Sigmoid colon (tissue), 7 donors: ENCODE measurements around the gene POU6F2. TPM values are rescaled to one million over a fixed set of nuclear protein-coding genes. Genes with fewer than 3 reads are reported as not detected.

Source experiments
- DNase-seq: peaks from one replicate; pipeline ENCODE4 v3.0.0-alpha.2; 2019
- H3K27ac ChIP-seq, 4 donors: fragments of 200-600 bp; sonication (generic); one replicate each; pipeline ENCODE4 v1.5.1; 2016 to 2019; ENCODE audit warnings: mild to moderate bottlenecking in 1 of 4
- H3K27me3 ChIP-seq, 3 donors: fragments of 200-600 bp; sonication (generic); one replicate each; pipeline ENCODE4 v1.5.1; 2019; ENCODE audit warnings: mild to moderate bottlenecking in 1 of 3
- H3K36me3 ChIP-seq, 4 donors: fragments of 200-600 bp; sonication (generic); one replicate each; pipeline ENCODE4 v1.5.1; 2016 to 2019
- H3K4me1 ChIP-seq, 4 donors: fragments of 200-600 bp; sonication (generic); one replicate each; pipeline ENCODE4 v1.5.1; 2017 to 2019
- H3K4me3 ChIP-seq, 4 donors: fragments of 200-600 bp; sonication (generic); one replicate each; pipeline ENCODE4 v1.5.1; 2017 to 2019; ENCODE audit warnings: mild to moderate bottlenecking in 2 of 4, moderate library complexity in 1 of 4
- H3K9me3 ChIP-seq, 4 donors: fragments of 200-600 bp in 3 of 4; sonication (generic) in 3 of 4; one replicate each; pipeline versions ENCODE4 v1.5.1 to v1.6.1; 2013 to 2019
- EP300 ChIP-seq, 4 donors: sonication (generic); formaldehyde crosslinking; IDR thresholded peaks; one replicate each; pipeline ENCODE4 v1.6.1; 2017; ENCODE audit warnings: antibody characterized with exemption in 4 of 4
- POLR2A ChIP-seq, 2 donors: fragments of 450-650 bp; IDR thresholded peaks; one replicate each; pipeline ENCODE4 v1.6.1; 2016; ENCODE audit warnings: antibody characterized with exemption in 2 of 2, mild to moderate bottlenecking in 2 of 2, moderate library complexity in 2 of 2
- POLR2AphosphoS5 ChIP-seq, 4 donors: sonication (generic); formaldehyde crosslinking; IDR thresholded peaks; one replicate each; pipeline ENCODE4 v1.6.1; 2017; ENCODE audit warnings: antibody characterized with exemption in 4 of 4
- WGBS, 2 donors: extraction: QIAGEN DNeasy Blood & Tissue Kit; methylation state at CpG; one replicate each; pipeline ENCODE4 v1.1.7; 2013; 5-methylcytosine and 5-hydroxymethylcytosine counted together
- intact Hi-C: fragments of 100-400 bp; cut with DNase I; formaldehyde crosslinking; loops from one replicate; pipeline ENCODE4 v1.15.1; 2023
- polyA plus RNA-seq, 3 donors: library from polyadenylated mRNA; stranded (reverse); fragments of 200-250 nt; gene quantifications; one replicate each; pipeline ENCODE4 v1.2.3, GENCODE V29; 2013
- total RNA-seq, 4 donors: library from RNA; depleted of rRNA; stranded (reverse); fragments of >200 nt; gene quantifications; one replicate each; pipeline ENCODE4 v1.1.0, GENCODE V29; 2016
- TF ChIP-seq, protein P1 (sequence below), 4 experiments: fragments of 450-650 bp in 3 of 4; fragments of 200-600 bp in 1 of 4; IDR thresholded peaks; one replicate each; pipeline ENCODE4 v1.5.1; 2016 to 2019; ENCODE audit warnings: antibody characterized with exemption in 4 of 4, mild to moderate bottlenecking in 3 of 4, moderate library complexity in 2 of 4
- donor health status: healthy with polysubstance abuse.
- donor health status: Bipolar disorder and iron deficiency.
- donor health status: healthy.

The POU6F2 gene
- total and polyA plus RNA-seq, 7 donors, result 0.04 TPM; not detected in 6

DNA sequence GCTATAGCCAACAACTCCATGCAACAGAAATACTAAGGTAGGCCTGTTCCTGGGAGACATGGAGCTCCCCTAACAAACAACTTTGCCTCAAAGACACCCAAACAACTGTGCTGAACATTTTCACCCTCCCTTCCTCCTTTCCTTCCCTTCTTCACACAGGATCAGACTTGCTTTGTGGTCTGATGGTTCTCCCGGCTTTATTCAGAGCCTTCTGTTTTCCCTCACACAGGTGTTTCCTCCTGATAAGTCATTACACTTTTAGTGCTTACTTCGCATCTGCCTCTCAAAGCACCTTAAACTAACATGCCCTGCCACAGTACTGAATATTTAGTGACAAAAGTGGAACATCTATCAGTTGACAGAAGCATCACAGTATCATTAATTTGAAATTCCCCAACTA is 532.2 kb downstream of the POU6F2 start:
- Histone ChIP-seq H3K4me1 (no peaks in the 10 kb centered on the region), H3K9me3 (no peaks in the 10 kb centered on the region), H3K4me3 (no peak overlapping the region), H3K27ac (no peak overlapping the region), H3K27me3 (no peaks in the 10 kb centered on the region), H3K36me3 (no peaks in the 10 kb centered on the region)
- 55 to 80% methylated on average over 2 of the region's 2 CpGs for WGBS, 2 donors
- intact Hi-C loops, result no loop called here
- TF ChIP-seq EP300 (IDR thresholded peaks at IDR 0.05) (no peak), POLR2A (IDR thresholded peaks at IDR 0.05) (no peak), POLR2AphosphoS5 (IDR thresholded peaks at IDR 0.05) (no peak)
- TF ChIP-seq, protein P1, sequence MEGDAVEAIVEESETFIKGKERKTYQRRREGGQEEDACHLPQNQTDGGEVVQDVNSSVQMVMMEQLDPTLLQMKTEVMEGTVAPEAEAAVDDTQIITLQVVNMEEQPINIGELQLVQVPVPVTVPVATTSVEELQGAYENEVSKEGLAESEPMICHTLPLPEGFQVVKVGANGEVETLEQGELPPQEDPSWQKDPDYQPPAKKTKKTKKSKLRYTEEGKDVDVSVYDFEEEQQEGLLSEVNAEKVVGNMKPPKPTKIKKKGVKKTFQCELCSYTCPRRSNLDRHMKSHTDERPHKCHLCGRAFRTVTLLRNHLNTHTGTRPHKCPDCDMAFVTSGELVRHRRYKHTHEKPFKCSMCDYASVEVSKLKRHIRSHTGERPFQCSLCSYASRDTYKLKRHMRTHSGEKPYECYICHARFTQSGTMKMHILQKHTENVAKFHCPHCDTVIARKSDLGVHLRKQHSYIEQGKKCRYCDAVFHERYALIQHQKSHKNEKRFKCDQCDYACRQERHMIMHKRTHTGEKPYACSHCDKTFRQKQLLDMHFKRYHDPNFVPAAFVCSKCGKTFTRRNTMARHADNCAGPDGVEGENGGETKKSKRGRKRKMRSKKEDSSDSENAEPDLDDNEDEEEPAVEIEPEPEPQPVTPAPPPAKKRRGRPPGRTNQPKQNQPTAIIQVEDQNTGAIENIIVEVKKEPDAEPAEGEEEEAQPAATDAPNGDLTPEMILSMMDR (IDR thresholded peaks at IDR 0.05), result no peak
- DNase-seq, result no peak

DNA sequence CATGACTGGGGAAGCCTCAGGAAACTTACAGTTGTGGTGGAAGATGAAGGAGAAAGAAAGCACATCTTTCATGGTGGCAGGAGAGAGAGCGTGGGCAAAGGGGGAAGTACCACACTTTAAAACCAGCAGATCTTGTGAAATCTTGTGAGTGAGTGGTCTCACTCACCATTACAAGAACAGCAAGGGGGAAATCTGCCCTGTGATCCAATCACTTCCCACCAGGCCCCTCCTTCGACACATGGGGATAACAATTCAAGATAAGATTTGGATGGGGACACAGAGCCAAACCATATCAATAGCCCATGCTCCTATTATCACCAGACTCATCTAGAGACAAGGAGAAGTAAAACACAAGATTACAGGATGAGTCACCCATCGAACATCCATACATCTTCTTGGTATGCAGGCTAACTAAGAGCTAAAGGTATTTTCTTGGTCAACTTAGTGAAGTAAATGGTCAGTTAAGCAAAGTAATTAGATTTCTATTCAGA is 533.2 kb downstream of the POU6F2 start:
- Histone ChIP-seq H3K4me1 (no peaks in the 10 kb centered on the region), H3K27ac (no peak overlapping the region), H3K27me3 (no peaks in the 10 kb centered on the region), H3K4me3 (no peak overlapping the region), H3K36me3 (no peaks in the 10 kb centered on the region), H3K9me3 (no peaks in the 10 kb centered on the region)
- TF ChIP-seq, protein P1 (IDR thresholded peaks at IDR 0.05), result no peak
- no peak for TF ChIP-seq POLR2A (IDR thresholded peaks at IDR 0.05)
- TF ChIP-seq EP300 (IDR thresholded peaks at IDR 0.05), result no peak
- TF ChIP-seq POLR2AphosphoS5 (IDR thresholded peaks at IDR 0.05), result no peak
- no peak for DNase-seq
- 79 to 91% methylated on average over 3 of the region's 3 CpGs for WGBS, 2 donors
- intact Hi-C loops, result no loop called here

DNA sequence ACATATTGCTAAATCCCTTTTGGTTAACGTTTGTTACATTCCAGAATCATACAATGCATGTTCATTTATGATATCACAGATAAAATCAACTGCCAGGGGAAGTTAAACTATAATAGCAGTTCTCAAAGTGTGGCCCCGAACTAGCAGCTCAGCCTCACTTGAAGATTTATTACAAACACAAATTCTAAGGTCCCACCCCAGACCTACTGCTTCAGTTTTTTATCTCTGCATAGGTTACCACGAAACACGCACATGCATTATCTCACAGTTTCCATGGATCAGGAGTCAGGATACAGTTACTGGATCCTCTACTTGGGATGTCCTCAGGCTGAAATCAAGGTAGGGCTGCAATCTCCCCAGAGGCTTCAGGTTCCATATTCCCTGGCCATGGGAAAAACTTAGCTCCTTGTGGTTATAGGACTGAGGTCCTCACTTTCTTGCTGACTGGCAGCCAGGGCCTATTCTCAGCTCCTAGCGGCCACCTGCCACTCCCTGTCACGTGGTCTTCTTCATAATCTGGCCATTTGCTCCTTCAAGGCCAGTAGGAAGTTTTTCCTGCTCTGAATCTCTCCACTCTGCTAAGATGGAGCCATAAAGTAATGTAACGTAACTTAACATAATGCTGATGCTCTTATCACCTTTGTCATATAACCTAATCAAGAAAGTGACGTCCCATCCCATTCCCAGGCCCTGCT is 538.0 kb downstream of the POU6F2 start:
- Histone ChIP-seq H3K9me3 (no peaks in the 10 kb centered on the region), H3K4me1 (no peaks in the 10 kb centered on the region), H3K4me3 (no peak overlapping the region), H3K36me3 (no peaks in the 10 kb centered on the region), H3K27ac (no peak overlapping the region), H3K27me3 (no peaks in the 10 kb centered on the region)
- DNase-seq, result no peak
- 52 to 78% methylated on average over 8 of the region's 8 CpGs for WGBS, 2 donors
- TF ChIP-seq, protein P1 (IDR thresholded peaks at IDR 0.05), result no peak
- TF ChIP-seq POLR2AphosphoS5 (IDR thresholded peaks at IDR 0.05) (no peak), EP300 (IDR thresholded peaks at IDR 0.05) (no peak), POLR2A (IDR thresholded peaks at IDR 0.05) (no peak)
- intact Hi-C loops, result no loop called here

DNA sequence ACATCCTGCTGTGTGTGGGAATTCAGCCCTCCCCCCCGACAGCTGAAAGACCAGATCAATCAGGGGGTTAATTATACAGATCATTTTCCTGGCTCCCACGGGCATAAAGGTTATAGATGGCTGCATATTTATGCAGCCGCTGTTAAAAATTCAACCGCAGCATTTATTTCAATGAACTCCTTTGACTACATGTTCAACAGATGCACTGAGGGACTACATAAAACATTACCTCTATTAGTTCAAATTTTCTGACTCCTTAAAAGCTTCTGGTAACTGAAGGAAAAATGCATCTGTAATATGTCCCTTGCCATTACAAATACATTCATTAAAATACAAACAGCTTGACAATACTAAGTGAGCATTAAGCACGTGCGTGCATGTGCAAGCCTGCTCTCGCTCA is 538.8 kb downstream of the POU6F2 start:
- H3K4me1 ChIP-seq, result no peaks in the 10 kb centered on the region
- 86 to 87% methylated on average over 7 of the region's 7 CpGs for WGBS, 2 donors
- TF ChIP-seq POLR2AphosphoS5 (IDR thresholded peaks at IDR 0.05) (no peak), EP300 (IDR thresholded peaks at IDR 0.05) (no peak), POLR2A (IDR thresholded peaks at IDR 0.05) (no peak)
- TF ChIP-seq, protein P1 (IDR thresholded peaks at IDR 0.05), result no peak
- no peak for DNase-seq
- H3K4me3 ChIP-seq, result no peak overlapping the region
- intact Hi-C loops, result no loop called here
- H3K27ac ChIP-seq, result no peak overlapping the region
- H3K27me3 ChIP-seq, result no peaks in the 10 kb centered on the region
- H3K36me3 ChIP-seq, result no peaks in the 10 kb centered on the region
- no peaks in the 10 kb centered on the region for H3K9me3 ChIP-seq

DNA sequence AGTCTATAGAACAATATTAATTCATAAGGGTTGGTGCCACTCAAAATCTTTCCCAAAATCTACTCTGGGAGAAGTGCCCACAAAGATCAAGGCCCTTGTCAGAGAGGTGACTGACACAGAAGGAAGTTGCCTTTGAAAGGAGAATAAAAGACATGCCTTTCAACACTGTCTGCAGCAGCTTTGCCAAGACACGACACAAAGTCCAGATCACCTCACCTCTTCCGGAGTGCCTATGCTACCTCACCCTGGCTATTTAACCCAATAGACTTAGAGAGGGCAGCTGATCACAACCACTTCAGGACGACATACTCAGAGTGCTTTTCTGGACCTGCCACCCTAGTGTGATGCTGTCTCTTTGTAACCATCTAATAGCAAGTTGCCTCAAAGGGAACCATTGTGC is 539.5 kb downstream of the POU6F2 start:
- intact Hi-C loops, result no loop called here
- 24 to 63% methylated on average over 3 of the region's 3 CpGs for WGBS, 2 donors
- no peak for TF ChIP-seq EP300 (IDR thresholded peaks at IDR 0.05)
- TF ChIP-seq POLR2AphosphoS5 (IDR thresholded peaks at IDR 0.05), result no peak
- TF ChIP-seq POLR2A (IDR thresholded peaks at IDR 0.05), result no peak
- TF ChIP-seq, protein P1 (IDR thresholded peaks at IDR 0.05), result no peak
- Histone ChIP-seq H3K4me1 (no peaks in the 10 kb centered on the region), H3K36me3 (no peaks in the 10 kb centered on the region), H3K27ac (no peak overlapping the region), H3K4me3 (no peak overlapping the region), H3K27me3 (no peaks in the 10 kb centered on the region), H3K9me3 (no peaks in the 10 kb centered on the region)
- DNase-seq, result no peak
